GM18907 (cell line): ENCODE measurements around the gene PTPRB.

ENCODE experiments used
- ATAC-seq: cut with Tn5 transposase; IDR thresholded peaks from one replicate; pipeline ENCODE4 v1.9.1; 2021; ENCODE audit warnings: mild to moderate bottlenecking, moderate library complexity; ENCODE audit not compliant: unreplicated experiment

Gene PTPRB

GRCh38 chr12:70467918-70468733 is 169.1 kb downstream of the PTPRB start:
- no peak for ATAC-seq

GRCh38 chr12:70467476-70467875 is 169.8 kb downstream of the PTPRB start:
- ATAC-seq: no peak

GRCh38 chr12:70466753-70467152 is 170.5 kb downstream of the PTPRB start:
- no peak for ATAC-seq
